ENCODE results near the gene CLIP4.

CLIP4 gene

DNA sequence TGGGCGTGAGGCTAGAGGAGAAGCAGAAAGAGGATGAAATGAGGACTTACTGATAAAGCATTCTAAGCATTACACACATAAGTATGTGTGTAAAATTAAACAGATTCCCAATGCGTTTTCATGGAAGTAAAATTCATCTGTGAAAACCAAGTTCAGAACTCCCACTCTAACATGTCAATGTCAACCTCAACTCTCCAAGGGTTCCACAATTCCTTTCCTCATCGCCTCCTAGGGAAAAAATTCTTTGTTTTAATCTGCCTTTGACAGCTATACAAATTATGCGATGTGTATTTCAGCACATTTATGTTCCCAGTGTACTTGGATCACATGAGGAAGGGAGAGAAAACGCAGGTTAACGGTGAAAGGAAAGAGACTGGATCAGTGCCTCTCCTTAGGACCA lies 76.6 kb downstream of the CLIP4 start:
- Histone ChIP-seq H3K4me1 (ENCODE audit: control insufficient read depth, insufficient read depth, low read depth, low read length) (no peaks in the 10 kb centered on the region), H3K27me3 (ENCODE audit: control insufficient read depth in 1 of 2, insufficient read depth in 1 of 2, low read length in 2 of 2) (no peaks in the 10 kb centered on the region), H3K23ac (ENCODE audit: low read length in 2 of 2) (no peak overlapping the region), H2BK15ac (ENCODE audit: low read depth, poor library complexity, severe bottlenecking) (no peak overlapping the region), H4K91ac (ENCODE audit: low read length) (no peak overlapping the region), H3K4me2 (ENCODE audit: low read length, poor library complexity, severe bottlenecking) (no peak overlapping the region), H3K9me3 (ENCODE audit: control insufficient read depth, low read length) (peaks cover 2% of the 10 kb centered on the region), H3K36me3 (ENCODE audit: control insufficient read depth in 1 of 2, insufficient read depth in 2 of 2, low read depth in 1 of 2, low read length in 2 of 2) (peaks cover 14 to 50% of the 10 kb centered on the region in 2 experiments), H3K4ac (ENCODE audit: low read depth in 1 of 2, low read length in 2 of 2) (no peak overlapping the region), H3K79me1 (replicated peaks; ENCODE audit: low read length, poor library complexity, severe bottlenecking) (no peaks in the 10 kb centered on the region), H2AK5ac (ENCODE audit: low read length, severe bottlenecking) (no peak overlapping the region), H3K9ac (ENCODE audit: low read length) (no peak overlapping the region), H3K27ac (ENCODE audit: low read length, poor library complexity, severe bottlenecking) (no peak overlapping the region), H3K18ac (ENCODE audit: low read depth in 1 of 2, low read length in 2 of 2) (no peak overlapping the region), H2BK12ac (ENCODE audit: low read length in 2 of 2) (no peak overlapping the region), H2BK120ac (ENCODE audit: low read depth, low read length) (no peak overlapping the region), H2AFZ (ENCODE audit: low read depth, low read length) (no peak overlapping the region), H4K8ac (ENCODE audit: low read length) (no peak overlapping the region), H2BK5ac (ENCODE audit: low read depth, low read length, poor library complexity, severe bottlenecking) (no peak overlapping the region), H3K4me3 (ENCODE audit: insufficient read depth in 1 of 2, low read depth in 1 of 2, low read length in 2 of 2) (no peak overlapping the region), H3K14ac (ENCODE audit: low read length in 2 of 2) (no peak overlapping the region)
- 97% methylated on average over 5 of the region's 6 CpGs for WGBS
- no peak for DNase-seq

DNA sequence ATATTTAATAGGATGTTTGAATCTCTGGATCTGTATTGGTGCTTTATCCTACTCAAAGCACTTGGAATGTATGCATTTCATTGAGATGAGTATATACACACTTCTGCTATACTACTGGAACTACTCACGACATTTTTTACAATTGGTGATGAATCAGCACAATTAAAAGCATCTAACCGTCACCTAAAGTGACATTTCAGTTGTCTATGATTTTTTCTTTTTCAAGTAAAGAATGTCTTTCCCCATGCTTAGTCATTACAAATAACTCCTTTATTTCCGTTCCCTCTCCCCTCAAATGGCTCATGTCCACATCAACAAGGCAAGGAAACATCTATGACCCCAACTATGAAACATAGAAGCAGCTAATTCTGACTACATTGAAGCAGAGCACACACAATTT lies 77.3 kb downstream of the CLIP4 start:
- Histone ChIP-seq H3K23ac (ENCODE audit: low read length in 2 of 2) (no peak overlapping the region), H3K18ac (ENCODE audit: low read depth in 1 of 2, low read length in 2 of 2) (no peak overlapping the region), H3K9ac (ENCODE audit: low read length) (no peak overlapping the region), H3K36me3 (ENCODE audit: control insufficient read depth in 1 of 2, insufficient read depth in 2 of 2, low read depth in 1 of 2, low read length in 2 of 2) (peaks cover 13 to 44% of the 10 kb centered on the region in 2 experiments), H2AK5ac (ENCODE audit: low read length, severe bottlenecking) (no peak overlapping the region), H2AFZ (ENCODE audit: low read depth, low read length) (no peak overlapping the region), H3K4me2 (ENCODE audit: low read length, poor library complexity, severe bottlenecking) (no peak overlapping the region), H2BK5ac (ENCODE audit: low read depth, low read length, poor library complexity, severe bottlenecking) (no peak overlapping the region), H4K8ac (ENCODE audit: low read length) (no peak overlapping the region), H3K4ac (ENCODE audit: low read depth in 1 of 2, low read length in 2 of 2) (no peak overlapping the region), H3K27me3 (ENCODE audit: control insufficient read depth in 1 of 2, insufficient read depth in 1 of 2, low read length in 2 of 2) (no peaks in the 10 kb centered on the region), H3K79me1 (replicated peaks; ENCODE audit: low read length, poor library complexity, severe bottlenecking) (no peaks in the 10 kb centered on the region), H3K4me3 (ENCODE audit: insufficient read depth in 1 of 2, low read depth in 1 of 2, low read length in 2 of 2) (no peak overlapping the region), H3K14ac (ENCODE audit: low read length in 2 of 2) (no peak overlapping the region), H2BK120ac (ENCODE audit: low read depth, low read length) (no peak overlapping the region), H3K4me1 (ENCODE audit: control insufficient read depth, insufficient read depth, low read depth, low read length) (no peaks in the 10 kb centered on the region), H4K91ac (ENCODE audit: low read length) (no peak overlapping the region), H2BK15ac (ENCODE audit: low read depth, poor library complexity, severe bottlenecking) (no peak overlapping the region), H3K9me3 (ENCODE audit: control insufficient read depth, low read length) (no peaks in the 10 kb centered on the region), H3K27ac (ENCODE audit: low read length, poor library complexity, severe bottlenecking) (no peak overlapping the region), H2BK12ac (ENCODE audit: low read length in 2 of 2) (no peak overlapping the region)
- WGBS: 10% methylated on average over 3 of the region's 3 CpGs
- DNase-seq: peak; percentile 74

- no peak overlapping the region for H2AFZ ChIP-seq (ENCODE audit: low read depth, low read length)
- no peak overlapping the region for H2BK5ac ChIP-seq (ENCODE audit: low read depth, low read length, poor library complexity, severe bottlenecking)
- H3K9ac ChIP-seq (ENCODE audit: low read length): no peak overlapping the region
- H3K27me3 ChIP-seq (ENCODE audit: control insufficient read depth in 1 of 2, insufficient read depth in 1 of 2, low read length in 2 of 2): no peaks in the 10 kb centered on the region
- H4K8ac ChIP-seq (ENCODE audit: low read length): peak overlapping the region; percentile 0
- DNase-seq: no peak
- H2BK12ac ChIP-seq (ENCODE audit: low read length in 2 of 2): peak overlapping the region in 1 of 2 experiments; percentile 95
- no peaks in the 10 kb centered on the region for H3K79me1 ChIP-seq (replicated peaks; ENCODE audit: low read length, poor library complexity, severe bottlenecking)
- H2AK5ac ChIP-seq (ENCODE audit: low read length, severe bottlenecking): no peak overlapping the region
- WGBS: 96% methylated on average over 12 of the region's 12 CpGs
- no peak overlapping the region for H3K4me3 ChIP-seq (ENCODE audit: insufficient read depth in 1 of 2, low read depth in 1 of 2, low read length in 2 of 2)
- H3K23ac ChIP-seq (ENCODE audit: low read length in 2 of 2): no peak overlapping the region
- H3K27ac ChIP-seq (ENCODE audit: low read length, poor library complexity, severe bottlenecking): no peak overlapping the region
- no peak overlapping the region for H2BK15ac ChIP-seq (ENCODE audit: low read depth, poor library complexity, severe bottlenecking)
- H3K4ac ChIP-seq (ENCODE audit: low read depth in 1 of 2, low read length in 2 of 2): peak overlapping the region in 1 of 2 experiments; percentile 4
- H3K14ac ChIP-seq (ENCODE audit: low read length in 2 of 2): peak overlapping the region in 1 of 2 experiments; percentile 70
- no peaks in the 10 kb centered on the region for H3K4me1 ChIP-seq (ENCODE audit: control insufficient read depth, insufficient read depth, low read depth, low read length)
- peak overlapping the region in 1 of 2 experiments; percentile 56 for H3K18ac ChIP-seq (ENCODE audit: low read depth in 1 of 2, low read length in 2 of 2)
- H3K4me2 ChIP-seq (ENCODE audit: low read length, poor library complexity, severe bottlenecking): no peak overlapping the region
- H2BK120ac ChIP-seq (ENCODE audit: low read depth, low read length): no peak overlapping the region
- H4K91ac ChIP-seq (ENCODE audit: low read length): peak overlapping the region; percentile 1
- H3K9me3 ChIP-seq (ENCODE audit: control insufficient read depth, low read length): no peaks in the 10 kb centered on the region
- H3K36me3 ChIP-seq (ENCODE audit: control insufficient read depth in 1 of 2, insufficient read depth in 2 of 2, low read depth in 1 of 2, low read length in 2 of 2): peaks cover 13 to 44% of the 10 kb centered on the region in 2 experiments
Measured at GRCh38 chr2:29193111-29193510, 77.9 kb downstream of the CLIP4 start.

DNA sequence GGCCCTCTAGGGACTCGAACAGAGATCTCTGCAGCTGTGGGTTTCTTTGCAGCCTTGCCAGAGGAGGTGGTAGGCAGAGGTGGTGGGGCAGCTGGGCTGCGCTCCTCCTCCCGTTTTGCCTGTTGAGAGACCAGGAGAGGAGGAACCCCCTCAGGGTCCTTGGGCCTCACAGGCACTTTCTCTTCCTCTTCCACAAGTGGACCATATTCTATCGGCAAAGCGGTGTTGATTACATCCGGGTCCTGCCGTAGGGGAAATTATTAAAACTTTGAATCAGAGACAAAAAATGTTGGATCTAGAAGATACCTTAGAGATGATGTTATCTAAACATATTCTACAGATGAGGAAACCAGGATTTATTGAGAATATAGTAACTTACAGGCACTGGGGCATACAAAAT lies 78.5 kb downstream of the CLIP4 start:
- Histone ChIP-seq H3K18ac (ENCODE audit: low read depth in 1 of 2, low read length in 2 of 2) (peak overlapping the region in 1 of 2 experiments; percentile 4), H2AK5ac (ENCODE audit: low read length, severe bottlenecking) (no peak overlapping the region), H4K91ac (ENCODE audit: low read length) (no peak overlapping the region), H2BK12ac (ENCODE audit: low read length in 2 of 2) (no peak overlapping the region), H3K4me2 (ENCODE audit: low read length, poor library complexity, severe bottlenecking) (no peak overlapping the region), H3K9me3 (ENCODE audit: control insufficient read depth, low read length) (no peaks in the 10 kb centered on the region), H3K27me3 (ENCODE audit: control insufficient read depth in 1 of 2, insufficient read depth in 1 of 2, low read length in 2 of 2) (no peaks in the 10 kb centered on the region), H3K36me3 (ENCODE audit: control insufficient read depth in 1 of 2, insufficient read depth in 2 of 2, low read depth in 1 of 2, low read length in 2 of 2) (peaks cover 13 to 48% of the 10 kb centered on the region in 2 experiments), H4K8ac (ENCODE audit: low read length) (no peak overlapping the region), H3K4me3 (ENCODE audit: insufficient read depth in 1 of 2, low read depth in 1 of 2, low read length in 2 of 2) (no peak overlapping the region), H3K4me1 (ENCODE audit: control insufficient read depth, insufficient read depth, low read depth, low read length) (no peaks in the 10 kb centered on the region), H3K27ac (ENCODE audit: low read length, poor library complexity, severe bottlenecking) (no peak overlapping the region), H2BK15ac (ENCODE audit: low read depth, poor library complexity, severe bottlenecking) (no peak overlapping the region), H3K79me1 (replicated peaks; ENCODE audit: low read length, poor library complexity, severe bottlenecking) (no peaks in the 10 kb centered on the region), H2BK5ac (ENCODE audit: low read depth, low read length, poor library complexity, severe bottlenecking) (no peak overlapping the region), H2BK120ac (ENCODE audit: low read depth, low read length) (no peak overlapping the region), H3K23ac (ENCODE audit: low read length in 2 of 2) (no peak overlapping the region), H3K9ac (ENCODE audit: low read length) (no peak overlapping the region), H2AFZ (ENCODE audit: low read depth, low read length) (no peak overlapping the region), H3K4ac (ENCODE audit: low read depth in 1 of 2, low read length in 2 of 2) (peak overlapping the region in 1 of 2 experiments; percentile 4), H3K14ac (ENCODE audit: low read length in 2 of 2) (no peak overlapping the region)
- no peak for DNase-seq
- 95% methylated on average over 3 of the region's 7 CpGs for whole genome bisulfite sequencing
